Neuronal stem cell (in vitro differentiated cells): ENCODE data around the gene UIMC1.

Experiments used
- DNase-seq: peaks from one replicate; pipeline ENCODE4 v3.0.0-alpha.2; 2013; ENCODE audit warnings: low spot score
- H2AFZ ChIP-seq: one replicate; pipeline ENCODE4 v1.6.1; 2013; ENCODE audit warnings: mild to moderate bottlenecking, low read length, inconsistent platforms
- H2AK5ac ChIP-seq: 2 replicates; pipeline ENCODE4 v1.6.1; 2013; ENCODE audit warnings: low read depth, mild to moderate bottlenecking, inconsistent platforms, low read length, moderate library complexity, mixed read lengths
- H2BK120ac ChIP-seq: 2 replicates; pipeline ENCODE4 v1.6.1; 2013; ENCODE audit warnings: low read depth, mild to moderate bottlenecking, inconsistent platforms, low read length, moderate library complexity, mixed read lengths
- H2BK12ac ChIP-seq: one replicate; pipeline ENCODE4 v1.6.1; 2013; ENCODE audit warnings: low read length, inconsistent platforms
- H2BK15ac ChIP-seq: 2 replicates; pipeline ENCODE4 v1.6.1; 2013; ENCODE audit warnings: mild to moderate bottlenecking, low read length, inconsistent platforms, mixed read lengths
- H2BK5ac ChIP-seq: one replicate; pipeline ENCODE4 v1.6.1; 2013; ENCODE audit warnings: inconsistent platforms, mild to moderate bottlenecking, low read length, moderate library complexity
- H3K14ac ChIP-seq: one replicate; pipeline ENCODE4 v1.6.1; 2013; ENCODE audit warnings: low read length, inconsistent platforms
- H3K18ac ChIP-seq: 2 replicates; pipeline ENCODE4 v1.6.1; 2013; ENCODE audit warnings: low read length, inconsistent platforms
- H3K23ac ChIP-seq: 2 replicates; pipeline ENCODE4 v1.6.1; 2013; ENCODE audit warnings: low read depth, mild to moderate bottlenecking, mixed read lengths, low read length, inconsistent platforms; ENCODE audit not compliant: poor library complexity
- H3K27ac ChIP-seq: replicated peaks from 3 replicates; pipeline ENCODE4 v1.5.1; 2013; ENCODE audit warnings: low read length, inconsistent platforms
- H3K27me3 ChIP-seq, 3 experiments: 2 replicates each; pipeline ENCODE4 v1.6.1; 2013; ENCODE audit warnings: low read length in 3 of 3, mild to moderate bottlenecking in 2 of 3, inconsistent platforms in 1 of 3, low read depth in 1 of 3, mixed read lengths in 1 of 3, moderate library complexity in 1 of 3; ENCODE audit not compliant: control insufficient read depth in 3 of 3, insufficient read depth in 3 of 3
- H3K36me3 ChIP-seq, 2 donors: replicated peaks in 1 of 2; 2 replicates each; pipeline ENCODE4 v1.6.1; 2013; ENCODE audit warnings: low read length in 2 of 2; ENCODE audit not compliant: control insufficient read depth in 2 of 2, insufficient read depth in 2 of 2
- H3K4ac ChIP-seq: 2 replicates; pipeline ENCODE4 v1.6.1; 2013; ENCODE audit warnings: inconsistent platforms, mild to moderate bottlenecking, low read length, moderate library complexity
- H3K4me1 ChIP-seq, 2 donors: 1 replicate in 1 of 2; 2 replicates in 1 of 2; pipeline ENCODE4 v1.6.1; 2013; ENCODE audit warnings: low read length in 2 of 2, low read depth in 1 of 2; ENCODE audit not compliant: control insufficient read depth in 2 of 2, insufficient read depth in 1 of 2
- H3K4me2 ChIP-seq: one replicate; pipeline ENCODE4 v1.6.1; 2013; ENCODE audit warnings: mild to moderate bottlenecking, low read length, inconsistent platforms; ENCODE audit not compliant: insufficient read depth, poor library complexity, severe bottlenecking
- H3K4me3 ChIP-seq, 2 donors: 2 replicates each; pipeline ENCODE4 v1.5.1; 2013; ENCODE audit warnings: low read length in 2 of 2, mild to moderate bottlenecking in 2 of 2, inconsistent platforms in 1 of 2, moderate library complexity in 1 of 2
- H3K79me1 ChIP-seq: one replicate; pipeline ENCODE4 v1.6.1; 2013; ENCODE audit warnings: low read depth, mild to moderate bottlenecking, inconsistent platforms, low read length, moderate library complexity
- H3K9ac ChIP-seq: one replicate; pipeline ENCODE4 v1.6.1; 2013; ENCODE audit warnings: mild to moderate bottlenecking, low read depth, low read length, inconsistent platforms; ENCODE audit not compliant: poor library complexity
- H3K9me3 ChIP-seq, 2 donors: replicated peaks in 1 of 2; 2 replicates each; pipeline versions ENCODE3 to v1.6.1; 2013; ENCODE audit warnings: low read length in 2 of 2, mild to moderate bottlenecking in 2 of 2, inconsistent platforms in 1 of 2, low read depth in 1 of 2, mixed read lengths in 1 of 2, moderate library complexity in 1 of 2; ENCODE audit not compliant: control insufficient read depth in 2 of 2, insufficient read depth in 1 of 2
- H4K8ac ChIP-seq: one replicate; pipeline ENCODE4 v1.6.1; 2013; ENCODE audit warnings: low read depth, mild to moderate bottlenecking, inconsistent platforms, low read length, moderate library complexity
- H4K91ac ChIP-seq: one replicate; pipeline ENCODE4 v1.6.1; 2013; ENCODE audit warnings: low read length, low read depth, mild to moderate bottlenecking, inconsistent platforms; ENCODE audit not compliant: poor library complexity
- WGBS, 2 donors: extraction: QIAGEN DNeasy Blood & Tissue Kit; methylation state at CpG; one replicate each; pipeline ENCODE4 v1.1.7; 2013; ENCODE audit warnings: missing lambda C conversion rate in 2 of 2, mixed read lengths in 1 of 2; ENCODE audit not compliant: insufficient read length in 2 of 2, insufficient replicate concordance in 1 of 2; ENCODE audit errors: extremely low coverage in 2 of 2; 5-methylcytosine and 5-hydroxymethylcytosine counted together

UIMC1 gene

DNA sequence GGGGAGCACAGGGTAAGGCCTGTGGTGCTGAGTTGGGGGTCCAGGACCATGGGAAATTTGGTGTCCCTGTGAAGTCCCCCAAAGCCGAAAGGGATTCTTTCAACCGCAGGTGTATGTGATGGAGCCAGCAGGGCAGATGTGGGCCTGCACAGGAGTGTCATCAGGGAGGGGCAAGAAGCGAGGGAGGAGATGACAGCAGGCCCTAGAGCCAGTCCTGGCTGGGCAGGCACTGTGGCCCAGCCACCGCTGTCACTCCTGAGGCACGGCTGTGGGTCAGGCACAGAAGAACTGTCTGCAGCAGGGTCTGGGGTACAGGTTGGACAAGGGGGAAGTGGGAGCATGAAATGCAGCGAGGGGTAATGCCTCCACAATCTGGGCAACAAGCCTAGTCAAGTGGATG, 112.3 kb downstream of the UIMC1 start:
- H3K4me2 ChIP-seq: no peak overlapping the region
- DNase-seq: no peak
- no peak overlapping the region for H3K4ac ChIP-seq
- H4K8ac ChIP-seq: no peak overlapping the region
- H3K4me1 ChIP-seq: peaks cover 0 to 4% of the 10 kb centered on the region in 2 donors
- H2BK120ac ChIP-seq: no peak overlapping the region
- H3K36me3 ChIP-seq: no peaks in the 10 kb centered on the region
- H2BK5ac ChIP-seq: no peak overlapping the region
- peaks cover 0 to 2% of the 10 kb centered on the region in 2 donors for H3K9me3 ChIP-seq
- peak overlapping the region; percentile 7 for H2BK15ac ChIP-seq
- H3K18ac ChIP-seq: peak overlapping the region; percentile 75
- H3K4me3 ChIP-seq: no peak overlapping the region
- no peak overlapping the region for H4K91ac ChIP-seq
- H2AFZ ChIP-seq: no peak overlapping the region
- no peak overlapping the region for H2BK12ac ChIP-seq
- WGBS, 2 donors: no CpG with 5 or more reads among the region's 6 CpGs
- no peaks in the 10 kb centered on the region for H3K79me1 ChIP-seq
- H3K27ac ChIP-seq: no peak overlapping the region
- no peak overlapping the region for H3K23ac ChIP-seq
- no peak overlapping the region for H3K14ac ChIP-seq
- peaks cover 0 to 22% (median 0%) of the 10 kb centered on the region in 3 experiments for H3K27me3 ChIP-seq
- peak overlapping the region; percentile 49 for H2AK5ac ChIP-seq
- H3K9ac ChIP-seq: no peak overlapping the region

DNA sequence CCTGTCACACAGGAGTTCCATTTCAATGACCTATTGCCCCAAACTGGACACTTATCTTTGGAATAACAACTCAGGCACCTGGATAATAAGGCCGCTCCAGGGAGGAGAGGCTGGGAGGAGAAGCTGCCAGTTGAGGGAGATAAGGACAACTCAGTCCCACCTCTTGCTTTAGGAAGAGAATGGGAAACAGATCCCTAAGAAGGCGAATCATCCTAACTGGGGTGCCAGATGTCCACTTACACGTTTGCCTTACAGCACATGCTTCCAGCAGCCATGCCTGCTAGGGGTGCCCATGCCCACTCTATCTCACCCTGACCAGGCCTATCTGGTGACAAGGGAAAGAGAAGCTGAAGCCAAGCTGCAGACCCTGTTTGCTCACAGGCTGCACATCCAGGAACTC, 113.9 kb downstream of the UIMC1 start:
- no CpG with 5 or more reads among the region's 3 CpGs for WGBS, 2 donors
- DNase-seq: no peak

DNA sequence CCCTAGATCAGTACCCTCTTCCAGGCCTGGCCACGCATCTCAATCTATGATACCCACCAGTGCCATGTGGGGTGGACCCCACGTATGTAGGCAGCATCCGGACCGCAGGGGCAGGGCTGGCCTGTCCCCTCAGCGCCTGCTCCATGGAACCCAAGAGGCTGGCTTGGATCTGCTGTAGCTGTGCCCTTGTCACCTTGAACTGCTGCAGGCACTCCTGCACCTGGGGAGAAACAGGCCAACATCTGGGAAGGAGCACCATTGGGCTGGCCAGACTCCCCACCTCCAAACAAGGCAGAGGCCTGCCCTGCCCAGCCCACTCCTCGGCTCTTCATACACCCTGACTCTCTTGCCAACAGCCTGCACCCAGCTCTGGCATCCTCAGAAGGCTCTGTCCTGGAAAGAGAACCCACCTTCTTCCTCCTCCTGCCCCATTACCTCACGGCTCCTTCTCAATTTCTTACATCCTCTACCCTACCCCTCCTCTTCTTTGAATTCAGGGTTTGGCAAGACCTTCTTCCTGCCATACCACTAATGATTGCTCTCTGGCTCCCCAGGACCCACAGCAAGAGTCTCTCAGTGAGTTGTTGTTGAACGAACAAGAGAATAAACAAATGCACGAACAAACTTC, 115.1 kb downstream of the UIMC1 start:
- H3K36me3 ChIP-seq: no peaks in the 10 kb centered on the region
- DNase-seq: no peak
- no peak overlapping the region for H4K8ac ChIP-seq
- H2BK12ac ChIP-seq: no peak overlapping the region
- H3K27ac ChIP-seq: no peak overlapping the region
- no peak overlapping the region for H3K14ac ChIP-seq
- H3K4ac ChIP-seq: no peak overlapping the region
- H3K27me3 ChIP-seq: peaks cover 0 to 32% (median 0%) of the 10 kb centered on the region in 3 experiments
- H3K9me3 ChIP-seq: peaks cover 0 to 3% of the 10 kb centered on the region in 2 donors
- no peak overlapping the region for H2AK5ac ChIP-seq
- H3K23ac ChIP-seq: no peak overlapping the region
- no peak overlapping the region for H3K4me2 ChIP-seq
- H4K91ac ChIP-seq: no peak overlapping the region
- WGBS, 2 donors: no CpG with 5 or more reads among the region's 9 CpGs
- H2BK120ac ChIP-seq: no peak overlapping the region
- H3K79me1 ChIP-seq: no peaks in the 10 kb centered on the region
- H3K18ac ChIP-seq: peak overlapping the region; percentile 3
- no peak overlapping the region for H3K9ac ChIP-seq
- H2AFZ ChIP-seq: no peak overlapping the region
- H3K4me3 ChIP-seq: no peak overlapping the region
- no peak overlapping the region for H2BK15ac ChIP-seq
- no peak overlapping the region for H2BK5ac ChIP-seq
- no peaks in the 10 kb centered on the region for H3K4me1 ChIP-seq

More for the DNA sequence above, 113.9 kb downstream of the UIMC1 start:
- Histone ChIP-seq H4K91ac (no peak overlapping the region), H3K4me2 (no peak overlapping the region), H3K4me1 (no peaks in the 10 kb centered on the region), H3K23ac (no peak overlapping the region), H2BK15ac (no peak overlapping the region), H3K14ac (no peak overlapping the region), H2AFZ (no peak overlapping the region), H3K79me1 (no peaks in the 10 kb centered on the region), H2BK120ac (no peak overlapping the region), H2BK12ac (no peak overlapping the region), H3K36me3 (no peaks in the 10 kb centered on the region), H3K4ac (no peak overlapping the region), H2BK5ac (no peak overlapping the region), H3K27ac (no peak overlapping the region), H3K18ac (no peak overlapping the region), H3K27me3 (peaks cover 0 to 32% (median 0%) of the 10 kb centered on the region in 3 experiments), H3K9me3 (peaks cover 0 to 2% of the 10 kb centered on the region in 2 donors), H3K4me3 (no peak overlapping the region), H4K8ac (no peak overlapping the region), H2AK5ac (no peak overlapping the region), H3K9ac (no peak overlapping the region)

DNA sequence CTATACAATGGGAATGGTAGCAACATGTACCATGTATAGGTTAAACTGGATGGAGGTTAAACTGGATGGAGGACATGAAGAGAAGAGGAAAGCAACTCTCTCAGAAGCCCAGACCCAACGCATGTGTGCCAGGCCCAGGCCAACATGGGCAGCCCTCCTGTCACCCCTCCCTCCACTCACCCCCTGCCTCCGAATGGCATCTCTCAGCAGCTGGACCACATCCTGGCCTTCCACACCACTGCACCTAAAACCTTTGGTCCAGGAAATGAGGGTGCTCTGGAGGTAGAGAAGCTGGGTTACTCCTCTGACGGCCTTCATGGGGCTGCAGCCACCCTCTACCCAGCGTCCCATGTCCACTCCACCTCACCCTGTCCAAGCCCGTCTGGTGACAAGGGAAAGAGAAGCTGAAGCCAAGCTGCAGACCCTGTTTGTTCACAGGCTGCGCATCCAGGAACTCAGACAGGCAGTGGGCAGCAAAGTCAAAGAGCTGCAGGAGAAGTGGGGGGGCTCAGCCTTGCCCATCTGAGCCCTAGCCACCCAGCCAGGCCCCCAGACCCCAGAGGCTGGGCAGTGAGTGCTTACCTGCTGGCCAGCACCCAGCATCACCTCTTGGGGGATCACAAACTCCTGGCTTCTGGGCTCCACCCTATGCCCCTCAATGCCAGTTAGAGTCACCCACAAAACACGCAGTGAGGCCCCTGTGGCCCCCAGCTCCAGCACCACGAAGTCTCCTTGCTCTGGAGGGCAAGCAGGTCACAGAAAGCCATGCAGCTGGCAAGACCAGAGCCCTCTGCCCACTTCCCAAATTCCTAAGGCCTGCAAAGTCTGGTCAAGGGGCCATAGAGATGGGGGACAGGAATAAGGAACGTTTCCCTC, 115.9 kb downstream of the UIMC1 start:
- H3K18ac ChIP-seq: no peak overlapping the region
- no CpG with 5 or more reads among the region's 9 CpGs for WGBS, 2 donors
- no peak overlapping the region for H2BK5ac ChIP-seq
- peaks cover 0 to 2% of the 10 kb centered on the region in 2 donors for H3K9me3 ChIP-seq
- H2BK120ac ChIP-seq: no peak overlapping the region
- H3K4me3 ChIP-seq: no peak overlapping the region
- no peak overlapping the region for H3K23ac ChIP-seq
- no peak overlapping the region for H3K14ac ChIP-seq
- H3K4me1 ChIP-seq: no peaks in the 10 kb centered on the region
- no peak overlapping the region for H3K27ac ChIP-seq
- DNase-seq: no peak
- H3K36me3 ChIP-seq: no peaks in the 10 kb centered on the region
- H3K9ac ChIP-seq: no peak overlapping the region
- no peak overlapping the region for H4K91ac ChIP-seq
- no peak overlapping the region for H2AFZ ChIP-seq
- no peak overlapping the region for H2BK12ac ChIP-seq
- no peak overlapping the region for H2AK5ac ChIP-seq
- H2BK15ac ChIP-seq: peak overlapping the region; percentile 14
- no peak overlapping the region for H3K4ac ChIP-seq
- H3K27me3 ChIP-seq: peaks cover 0 to 32% (median 0%) of the 10 kb centered on the region in 3 experiments
- no peaks in the 10 kb centered on the region for H3K79me1 ChIP-seq
- H3K4me2 ChIP-seq: no peak overlapping the region
- no peak overlapping the region for H4K8ac ChIP-seq
